Suprapubic skin (tissue), 4 donors: ENCODE measurements around the gene TSHZ2.

Experiments
- CTCF ChIP-seq, 2 donors: fragments of 200-600 bp in 1 of 2; fragments of 450-650 bp in 1 of 2; sonication (generic) in 1 of 2; IDR thresholded peaks; one replicate each; pipeline ENCODE4 v1.5.1; 2016 to 2019; ENCODE audit warnings: antibody characterized with exemption in 2 of 2, mild to moderate bottlenecking in 1 of 2, moderate library complexity in 1 of 2
- EP300 ChIP-seq: sonication (generic); formaldehyde crosslinking; IDR thresholded peaks from one replicate; pipeline ENCODE4 v1.6.1; 2017; ENCODE audit warnings: antibody characterized with exemption
- POLR2A ChIP-seq, 2 donors: fragments of 450-650 bp; IDR thresholded peaks; one replicate each; pipeline ENCODE4 v1.6.1; 2017; ENCODE audit warnings: antibody characterized with exemption in 2 of 2, mild to moderate bottlenecking in 2 of 2, moderate library complexity in 2 of 2
- POLR2AphosphoS5 ChIP-seq, 3 donors: sonication (generic); formaldehyde crosslinking; IDR thresholded peaks; one replicate each; pipeline ENCODE4 v1.6.1; 2017; ENCODE audit warnings: antibody characterized with exemption in 3 of 3

DNA sequence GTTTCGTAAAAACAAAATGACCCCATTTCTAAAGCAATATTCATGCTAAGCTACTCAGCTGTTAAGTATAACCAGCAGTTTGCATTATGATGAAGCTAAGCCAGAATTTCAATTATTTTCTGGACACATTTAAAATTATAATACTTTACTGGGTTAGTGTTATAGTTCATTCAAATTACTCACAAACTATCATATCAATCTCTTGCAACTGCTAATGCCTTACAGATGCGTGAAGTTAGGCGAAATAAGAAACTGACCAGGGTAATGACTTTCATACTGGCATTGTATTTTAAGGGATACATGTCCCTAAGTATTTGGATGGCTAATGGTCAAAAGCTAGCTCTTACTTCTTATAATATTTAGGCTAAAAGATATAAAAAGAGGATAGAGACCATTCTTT lies 249.6 kb downstream of the TSHZ2 start:
- no peak for TF ChIP-seq CTCF (IDR thresholded peaks at IDR 0.05)
- TF ChIP-seq POLR2A (IDR thresholded peaks at IDR 0.05), result no peak
- TF ChIP-seq EP300, result no peak
- no peak for TF ChIP-seq POLR2AphosphoS5 (IDR thresholded peaks at IDR 0.05)
